Mesothelial cell of epicardium (in vitro differentiated cells): ENCODE data around the gene PARD3. TPM values are rescaled to one million over a fixed set of nuclear protein-coding genes. Genes with fewer than 3 reads are reported as not detected.

Experiments used
- DNase-seq, 2 experiments: peaks; one replicate each; pipeline ENCODE4 v3.0.0; 2021; ENCODE audit warnings: low spot score in 2 of 2; ENCODE audit not compliant: unreplicated experiment in 2 of 2
- H3K27ac Mint-ChIP-seq: 2 replicates; pipeline ENCODE4 v1.8.0; 2021; ENCODE audit warnings: mixed read lengths
- H3K27me3 Mint-ChIP-seq: 2 replicates; pipeline ENCODE4 v1.8.0; 2021; ENCODE audit warnings: low read depth, mixed read lengths
- H3K36me3 Mint-ChIP-seq: 2 replicates; pipeline ENCODE4 v1.8.0; 2021; ENCODE audit warnings: mixed read lengths
- H3K4me1 Mint-ChIP-seq: 2 replicates; pipeline ENCODE4 v1.8.0; 2021; ENCODE audit warnings: mixed read lengths
- H3K4me3 Mint-ChIP-seq: 2 replicates; pipeline ENCODE4 v1.8.0; 2021; ENCODE audit warnings: mild to moderate bottlenecking, moderate library complexity, mixed read lengths
- H3K9me3 Mint-ChIP-seq: 2 replicates; pipeline ENCODE4 v1.8.0; 2021; ENCODE audit warnings: mixed read lengths
- total RNA-seq: library from RNA; stranded (reverse); gene quantifications from 3 replicates; pipeline ENCODE4 v1.2.1, GENCODE V29; 2021
- TF ChIP-seq, protein P1 (sequence below): fragments of 200-600 bp; sonication (generic); IDR thresholded peaks from one replicate; pipeline ENCODE4 v1.5.0; 2021; ENCODE audit warnings: antibody characterized with exemption; ENCODE audit not compliant: unreplicated experiment

Gene PARD3
- total RNA-seq, 1 donor from 2014 or later: 73.2 TPM

DNA sequence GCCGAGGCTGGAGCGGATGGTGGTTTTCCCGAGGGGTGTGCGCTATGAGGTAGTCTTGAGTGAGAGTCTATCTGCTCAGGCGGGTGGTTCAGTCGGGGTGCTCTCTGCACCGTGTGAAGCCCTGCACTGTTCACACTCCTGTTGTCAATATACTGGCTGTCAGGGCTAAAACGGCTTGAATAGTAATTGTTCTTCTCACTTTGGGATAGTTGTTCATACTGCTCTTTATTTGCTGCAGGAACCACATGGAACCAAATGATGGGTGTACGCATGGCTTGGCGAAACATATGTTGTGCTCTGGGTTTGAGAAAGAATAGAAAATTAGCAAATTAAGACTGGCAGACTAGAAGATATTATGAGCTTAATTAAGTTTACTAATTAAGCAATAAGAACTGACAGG, 432.5 kb downstream of the PARD3 start:
- Mint-ChIP-seq H3K27me3 (no peaks in the 10 kb centered on the region), H3K27ac (no peak overlapping the region), H3K9me3 (no peaks in the 10 kb centered on the region), H3K36me3 (peaks cover 19% of the 10 kb centered on the region), H3K4me3 (no peak overlapping the region), H3K4me1 (peaks cover 32% of the 10 kb centered on the region)
- DNase-seq: no peak
- TF ChIP-seq, protein P1, sequence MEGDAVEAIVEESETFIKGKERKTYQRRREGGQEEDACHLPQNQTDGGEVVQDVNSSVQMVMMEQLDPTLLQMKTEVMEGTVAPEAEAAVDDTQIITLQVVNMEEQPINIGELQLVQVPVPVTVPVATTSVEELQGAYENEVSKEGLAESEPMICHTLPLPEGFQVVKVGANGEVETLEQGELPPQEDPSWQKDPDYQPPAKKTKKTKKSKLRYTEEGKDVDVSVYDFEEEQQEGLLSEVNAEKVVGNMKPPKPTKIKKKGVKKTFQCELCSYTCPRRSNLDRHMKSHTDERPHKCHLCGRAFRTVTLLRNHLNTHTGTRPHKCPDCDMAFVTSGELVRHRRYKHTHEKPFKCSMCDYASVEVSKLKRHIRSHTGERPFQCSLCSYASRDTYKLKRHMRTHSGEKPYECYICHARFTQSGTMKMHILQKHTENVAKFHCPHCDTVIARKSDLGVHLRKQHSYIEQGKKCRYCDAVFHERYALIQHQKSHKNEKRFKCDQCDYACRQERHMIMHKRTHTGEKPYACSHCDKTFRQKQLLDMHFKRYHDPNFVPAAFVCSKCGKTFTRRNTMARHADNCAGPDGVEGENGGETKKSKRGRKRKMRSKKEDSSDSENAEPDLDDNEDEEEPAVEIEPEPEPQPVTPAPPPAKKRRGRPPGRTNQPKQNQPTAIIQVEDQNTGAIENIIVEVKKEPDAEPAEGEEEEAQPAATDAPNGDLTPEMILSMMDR: no peak

- Mint-ChIP-seq H3K9me3 (no peaks in the 10 kb centered on the region), H3K36me3 (peaks cover 19% of the 10 kb centered on the region), H3K4me1 (peaks cover 40% of the 10 kb centered on the region), H3K4me3 (no peak overlapping the region), H3K27me3 (no peaks in the 10 kb centered on the region), H3K27ac (peak overlapping the region; percentile 30)
- TF ChIP-seq, protein P1: no peak
- no peak for DNase-seq
Measured at GRCh38 chr10:34380856-34381255, 434.2 kb downstream of the PARD3 start.

- H3K4me3 Mint-ChIP-seq: no peak overlapping the region
- DNase-seq: no peak
- H3K36me3 Mint-ChIP-seq: peaks cover 19% of the 10 kb centered on the region
- TF ChIP-seq, protein P1: no peak
- H3K4me1 Mint-ChIP-seq: peaks cover 30% of the 10 kb centered on the region
- no peaks in the 10 kb centered on the region for H3K9me3 Mint-ChIP-seq
- H3K27ac Mint-ChIP-seq: no peak overlapping the region
- no peaks in the 10 kb centered on the region for H3K27me3 Mint-ChIP-seq
Measured at GRCh38 chr10:34378297-34378696, 436.8 kb downstream of the PARD3 start.

DNA sequence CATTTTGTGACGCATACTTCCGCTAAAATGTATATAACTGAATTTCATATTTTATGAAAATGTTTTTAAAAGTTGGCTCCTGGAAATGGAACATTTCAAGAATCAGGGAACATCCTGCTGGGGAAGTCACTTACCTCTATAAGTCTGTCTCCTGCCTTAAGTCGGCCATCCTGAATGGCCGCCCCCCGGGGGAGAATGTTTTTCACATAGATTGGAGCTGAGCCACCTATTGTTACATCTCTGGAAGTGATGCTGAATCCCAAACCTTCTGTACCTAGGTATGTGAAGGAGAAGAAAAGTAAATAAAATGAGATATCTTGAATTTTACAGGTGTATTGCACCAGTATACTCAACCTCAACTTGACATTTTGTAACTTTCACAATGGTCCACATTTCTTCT, 437.3 kb downstream of the PARD3 start:
- no peak overlapping the region for H3K27ac Mint-ChIP-seq
- H3K4me1 Mint-ChIP-seq: peaks cover 34% of the 10 kb centered on the region
- H3K27me3 Mint-ChIP-seq: no peaks in the 10 kb centered on the region

GRCh38 chr10:34374356-34375045, 440.6 kb downstream of the PARD3 start:
- Mint-ChIP-seq H3K36me3 (peaks cover 27% of the 10 kb centered on the region), H3K4me1 (peaks cover 18% of the 10 kb centered on the region), H3K27me3 (no peaks in the 10 kb centered on the region), H3K4me3 (no peak overlapping the region), H3K9me3 (peaks cover 14% of the 10 kb centered on the region), H3K27ac (peak overlapping the region; percentile 60)
- no peak for DNase-seq
- TF ChIP-seq, protein P1: no peak

More for the DNA sequence above, 437.3 kb downstream of the PARD3 start:
- DNase-seq: no peak
- no peak overlapping the region for H3K4me3 Mint-ChIP-seq
- H3K36me3 Mint-ChIP-seq: peaks cover 18% of the 10 kb centered on the region
- TF ChIP-seq, protein P1: no peak
- H3K9me3 Mint-ChIP-seq: no peaks in the 10 kb centered on the region

- DNase-seq: no peak
- Mint-ChIP-seq H3K4me1 (peaks cover 15% of the 10 kb centered on the region), H3K27ac (no peak overlapping the region), H3K36me3 (peaks cover 34% of the 10 kb centered on the region), H3K9me3 (peaks cover 17% of the 10 kb centered on the region), H3K27me3 (no peaks in the 10 kb centered on the region), H3K4me3 (no peak overlapping the region)
- TF ChIP-seq, protein P1: no peak
Measured at GRCh38 chr10:34373211-34373610, 441.9 kb downstream of the PARD3 start.
